B cell (primary cell): ENCODE results near the gene UBQLN4. TPM values are rescaled to one million over a fixed set of nuclear protein-coding genes. Genes with fewer than 3 reads are reported as not detected.

Experiments used
- ATAC-seq: fragments of 200-7000 bp; cut with Tn5 transposase; one replicate; pipeline ENCODE4 v1.10.0; 2021; ENCODE audit warnings: low read depth, mild to moderate bottlenecking, moderate number of reproducible peaks, moderate library complexity
- CTCF ChIA-PET: fragments of 350-600 bp; sonication (Branson Sonifier 250); formaldehyde crosslinking; loops from one replicate; lab custom pipeline; 2021; ENCODE audit warnings: antibody characterized with exemption, inconsistent platforms; lab: Charles Lee
- POLR2A ChIA-PET: fragments of 350-600 bp; sonication (Branson Sonifier 250); formaldehyde crosslinking; loops from one replicate; lab custom pipeline; 2021; ENCODE audit warnings: antibody characterized with exemption; lab: Charles Lee
- DNase-seq: peaks from one replicate; pipeline ENCODE4 v3.0.0; 2013
- H2AFZ ChIP-seq: 2 replicates; pipeline ENCODE4 v1.6.1; 2012; ENCODE audit warnings: mild to moderate bottlenecking, low read depth, low read length; ENCODE audit not compliant: insufficient read depth, poor library complexity, severe bottlenecking
- H3K27ac ChIP-seq, 2 donors: 1 replicate in 1 of 2; 2 replicates in 1 of 2; pipeline ENCODE4 v1.5.1; 2012 to 2013; ENCODE audit warnings: low read length in 2 of 2, mild to moderate bottlenecking in 2 of 2, moderate library complexity in 1 of 2
- H3K27me3 ChIP-seq, 4 experiments: fragments of 200-600 bp in 1 of 4; sonication (generic) in 1 of 4; replicated peaks in 1 of 4; 1 replicate in 2 of 4; 2 replicates in 2 of 4; pipeline versions ENCODE4 v1.6.1 to v1.7.0; 2013 to 2016; ENCODE audit warnings: low read length in 3 of 4, mild to moderate bottlenecking in 2 of 4, mixed read lengths in 1 of 4, moderate library complexity in 1 of 4; ENCODE audit not compliant: insufficient read depth in 4 of 4, control insufficient read depth in 3 of 4; ENCODE audit errors: control extremely low read depth in 1 of 4
- H3K36me3 ChIP-seq, 2 experiments: replicated peaks in 1 of 2; 1 replicate in 1 of 2; 2 replicates in 1 of 2; pipeline versions ENCODE4 v1.6.1 to v1.7.1; 2013; ENCODE audit warnings: low read length in 1 of 2; ENCODE audit not compliant: insufficient read depth in 2 of 2, control insufficient read depth in 1 of 2; ENCODE audit errors: control extremely low read depth in 1 of 2, extremely low read depth in 1 of 2
- H3K4me1 ChIP-seq, 2 donors: fragments of 200-600 bp in 1 of 2; sonication (generic) in 1 of 2; 1 replicate in 1 of 2; 2 replicates in 1 of 2; pipeline versions ENCODE4 v1.5.1 to v1.6.1; 2013 to 2017; ENCODE audit warnings: low read length in 2 of 2; ENCODE audit not compliant: control insufficient read depth in 2 of 2, insufficient read depth in 2 of 2
- H3K4me2 ChIP-seq: replicated peaks from 2 replicates; pipeline ENCODE3; 2012; ENCODE audit warnings: mild to moderate bottlenecking, low read depth, low read length; ENCODE audit not compliant: poor library complexity, severe bottlenecking
- H3K4me3 ChIP-seq, 5 experiments: fragments of 200-600 bp in 1 of 5; sonication (generic) in 1 of 5; 1 replicate in 3 of 5; 2 replicates in 2 of 5; pipeline versions ENCODE4 v1.5.1 to v1.7.0; 2011 to 2016; ENCODE audit warnings: low read length in 4 of 5, mild to moderate bottlenecking in 4 of 5, low read depth in 2 of 5, control low read depth in 1 of 5, moderate library complexity in 1 of 5; ENCODE audit not compliant: insufficient read depth in 1 of 5; ENCODE audit errors: control extremely low read depth in 1 of 5, extremely low read depth in 1 of 5
- H3K79me2 ChIP-seq: fragments of 200-600 bp; sonication (generic); one replicate; pipeline ENCODE4 v1.6.0; 2016; ENCODE audit warnings: low read length; ENCODE audit not compliant: control insufficient read depth, insufficient read depth
- H3K9ac ChIP-seq: fragments of 200-600 bp; sonication (generic); 2 replicates; pipeline ENCODE4 v1.6.1; 2017; ENCODE audit warnings: mild to moderate bottlenecking, low read length, moderate library complexity
- H3K9me3 ChIP-seq, 3 donors: one replicate each; pipeline versions ENCODE4 v1.6.1 to v1.7.1; 2013; ENCODE audit warnings: low read length in 2 of 3; ENCODE audit not compliant: control insufficient read depth in 2 of 3, insufficient read depth in 1 of 3; ENCODE audit errors: control extremely low read depth in 1 of 3
- H4K20me1 ChIP-seq: 2 replicates; pipeline ENCODE4 v1.6.0; 2012; ENCODE audit warnings: mild to moderate bottlenecking, low read length; ENCODE audit not compliant: insufficient read depth, control insufficient read depth, poor library complexity, severe bottlenecking
- H3K27ac Mint-ChIP-seq: one replicate; pipeline ENCODE4 v1.8.0; 2021; ENCODE audit warnings: mixed read lengths
- H3K27me3 Mint-ChIP-seq: one replicate; pipeline ENCODE4 v1.8.0; 2021; ENCODE audit warnings: mixed read lengths
- H3K4me1 Mint-ChIP-seq: one replicate; pipeline ENCODE4 v1.8.0; 2021; ENCODE audit warnings: mixed read lengths
- H3K4me3 Mint-ChIP-seq: one replicate; pipeline ENCODE4 v1.8.0; 2021; ENCODE audit warnings: mixed read lengths
- H3K9me3 Mint-ChIP-seq: one replicate; pipeline ENCODE4 v1.8.0; 2022; ENCODE audit warnings: mixed read lengths; ENCODE audit not compliant: insufficient read depth
- CTCF ChIP-seq: fragments of 200-600 bp; IDR thresholded peaks from one replicate; pipeline ENCODE4 v1.8.0; 2022; ENCODE audit warnings: antibody characterized with exemption, mild to moderate bottlenecking
- EZH2 ChIP-seq: IDR thresholded peaks from 2 replicates; pipeline ENCODE4 v1.6.1; 2012; ENCODE audit warnings: borderline replicate concordance, low read depth, mild to moderate bottlenecking, moderate library complexity, low read length; ENCODE audit not compliant: insufficient read depth, poor library complexity, severe bottlenecking
- WGBS: methylation state at CpG from one replicate; pipeline ENCODE4 v1.1.5; 2013; ENCODE audit warnings: missing lambda C conversion rate; ENCODE audit not compliant: insufficient coverage; 5-methylcytosine and 5-hydroxymethylcytosine counted together
- intact Hi-C: fragments of 100-400 bp; cut with micrococcal nuclease; formaldehyde crosslinking; loops from one replicate; pipeline ENCODE4 v1.10.0; 2022
- polyA plus RNA-seq: library from polyadenylated mRNA; depleted of rRNA; stranded (reverse); fragments of >200 nt; gene quantifications from 2 replicates; pipeline ENCODE4 v1.2.3, GENCODE V29; 2012
- total RNA-seq, 2 donors: library from RNA; stranded (reverse); fragments of 120-200 nt in 1 of 2; gene quantifications; 1 replicate in 1 of 2; 2 replicates in 1 of 2; pipeline versions ENCODE4 v1.2.3 to v1.2.4, GENCODE V29; 2013 to 2022

UBQLN4 gene
- total and polyA plus RNA-seq, 2 donors (not counting 1 experiment from before 2014, with no cell fraction given) = 20.9 to 39.0 TPM

DNA sequence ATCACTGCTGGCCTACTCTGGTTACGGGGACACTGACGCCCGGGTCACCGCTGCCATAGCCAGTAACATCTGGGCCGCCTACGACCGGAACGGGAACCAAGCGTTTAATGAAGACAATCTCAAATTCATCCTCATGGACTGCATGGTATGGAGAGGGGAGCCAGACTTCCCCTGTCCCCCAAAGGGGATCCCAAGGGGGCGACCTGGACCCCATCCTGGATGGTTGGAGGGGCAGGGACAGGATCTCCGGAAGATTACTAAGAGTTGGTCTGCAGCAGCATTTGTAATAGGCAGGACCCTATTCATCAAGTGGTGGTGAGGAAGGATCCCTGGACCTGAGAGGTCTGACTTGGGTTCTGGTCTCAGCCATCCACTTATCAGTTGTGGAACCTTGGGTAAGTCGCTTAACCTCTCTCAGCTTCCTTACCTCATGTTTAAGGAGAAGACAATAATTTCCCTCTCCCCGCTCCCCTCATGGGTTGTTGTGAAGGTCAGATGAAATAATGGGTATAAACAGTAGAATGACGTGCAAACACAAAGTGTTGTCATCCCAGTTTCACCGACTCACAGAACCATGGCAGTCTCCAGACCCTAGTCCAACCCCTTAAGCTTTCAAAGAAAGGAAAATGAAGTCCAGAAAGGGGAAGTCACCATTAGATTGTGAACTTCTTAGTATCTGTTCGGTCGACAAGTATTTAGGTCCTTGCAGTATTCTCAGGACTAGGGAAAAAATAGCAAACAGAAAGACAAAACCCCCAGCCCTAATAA is 1.9 kb upstream of the UBQLN4 start:
- Mint-ChIP-seq H3K4me3 (peak overlapping the region; percentile 90), H3K27ac (peak overlapping the region; percentile 92), H3K4me1 (peaks cover 32% of the 10 kb centered on the region), H3K9me3 (no peaks in the 10 kb centered on the region), H3K27me3 (no peaks in the 10 kb centered on the region)
- peaks cover 12% of the 10 kb centered on the region for H3K79me2 ChIP-seq
- peak overlapping the region in 1 of 2 donors; percentile 77 for H3K27ac ChIP-seq
- H2AFZ ChIP-seq = peak overlapping the region; percentile 94
- peak overlapping the region; percentile 79 for H3K9ac ChIP-seq
- POLR2A ChIA-PET = interaction anchor here (0.6 kb wide), 1 partner anchor 111 kb away, joined by 3 read pairs; no protein-coding TSS in a partner anchor
- 3% methylated on average over 6 of the region's 17 CpGs for WGBS
- intact Hi-C loops = loop anchor here (2.0 kb wide), 2 partner anchors 77 to 311 kb away; partner anchors contain the start of gene ARHGEF2
- peaks cover 8 to 24% of the 10 kb centered on the region in 2 donors for H3K4me1 ChIP-seq
- CTCF ChIA-PET = no interaction called here
- H4K20me1 ChIP-seq = no peaks in the 10 kb centered on the region
- H3K4me3 ChIP-seq = peak overlapping the region; percentile 78 to 99 (median 96)
- ATAC-seq (no peak), DNase-seq (no peak)
- peaks cover 0 to 5% of the 10 kb centered on the region in 2 experiments for H3K36me3 ChIP-seq
- no peak for TF ChIP-seq CTCF
- TF ChIP-seq EZH2 = no peak
- H3K9me3 ChIP-seq = no peaks in the 10 kb centered on the region
- peak overlapping the region; percentile 91 for H3K4me2 ChIP-seq
- H3K27me3 ChIP-seq = no peaks in the 10 kb centered on the region
